Ishikawa (cell line): ENCODE data around the gene INPP4B.

ENCODE experiments used
- CEBPB ChIP-seq: IDR thresholded peaks from 2 replicates; pipeline ENCODE4 v1.6.1; 2012
- EP300 ChIP-seq: IDR thresholded peaks from 2 replicates; pipeline ENCODE4 v1.6.1; 2012; ENCODE audit warnings: borderline replicate concordance
- FOXM1 ChIP-seq: IDR thresholded peaks from 2 replicates; pipeline ENCODE4 v1.6.1; 2012; ENCODE audit warnings: low read depth, borderline replicate concordance
- MAX ChIP-seq: IDR thresholded peaks from 2 replicates; pipeline ENCODE4 v1.6.1; 2012
- NFIC ChIP-seq: IDR thresholded peaks from 2 replicates; pipeline ENCODE4 v1.6.1; 2012
- RAD21 ChIP-seq: IDR thresholded peaks from 2 replicates; pipeline ENCODE4 v1.6.1; 2012; ENCODE audit warnings: low read depth
- REST ChIP-seq: IDR thresholded peaks from 2 replicates; pipeline ENCODE4 v1.6.1; 2012; ENCODE audit warnings: low read depth, mild to moderate bottlenecking
- TAF1 ChIP-seq: IDR thresholded peaks from 2 replicates; pipeline ENCODE4 v1.6.1; 2012; ENCODE audit warnings: low read depth, mild to moderate bottlenecking
- TCF12 ChIP-seq: IDR thresholded peaks from 2 replicates; pipeline ENCODE4 v1.6.1; 2012; ENCODE audit warnings: low read depth
- TEAD4 ChIP-seq: IDR thresholded peaks from 2 replicates; pipeline ENCODE4 v1.6.1; 2012
- USF1 ChIP-seq: IDR thresholded peaks from 2 replicates; pipeline ENCODE4 v1.6.1; 2012
- YY1 ChIP-seq: IDR thresholded peaks from 2 replicates; pipeline ENCODE4 v1.6.1; 2012; ENCODE audit warnings: low read depth
- ZBTB7A ChIP-seq: IDR thresholded peaks from 2 replicates; pipeline ENCODE4 v1.6.1; 2012; ENCODE audit warnings: low read depth

GRCh38 chr4:142721187-142721586 lies 124.9 kb downstream of the INPP4B start:
- TF ChIP-seq TCF12 = no peak
- TF ChIP-seq REST = no peak
- TF ChIP-seq MAX = no peak
- TF ChIP-seq EP300 = no peak
- TF ChIP-seq TAF1 = no peak
- peak; percentile 52; the same call in 1 of the 2 replicates for TF ChIP-seq TEAD4
- no peak; the same call in 1 of the 2 replicates for TF ChIP-seq FOXM1
- no peak for TF ChIP-seq RAD21
- TF ChIP-seq ZBTB7A = no peak
- no peak for TF ChIP-seq USF1
- peak; percentile 78 for TF ChIP-seq NFIC
- TF ChIP-seq YY1 = no peak
- no peak for TF ChIP-seq CEBPB
